Activated CD4-positive, alpha-beta T cell treated with anti-CD3 and anti-CD28 coated beads, Interleukin-2, amount 50 U/mL, for 4 hours (primary cell): ENCODE data around the gene CHN2.
A peak's percentile ranks its signal among the peaks of the same experiment; 100 is the strongest.

Experiments used
- DNase-seq, 2 experiments: peaks; one replicate each; pipeline ENCODE4 v3.0.0-alpha.2; 2020

Gene CHN2

DNA sequence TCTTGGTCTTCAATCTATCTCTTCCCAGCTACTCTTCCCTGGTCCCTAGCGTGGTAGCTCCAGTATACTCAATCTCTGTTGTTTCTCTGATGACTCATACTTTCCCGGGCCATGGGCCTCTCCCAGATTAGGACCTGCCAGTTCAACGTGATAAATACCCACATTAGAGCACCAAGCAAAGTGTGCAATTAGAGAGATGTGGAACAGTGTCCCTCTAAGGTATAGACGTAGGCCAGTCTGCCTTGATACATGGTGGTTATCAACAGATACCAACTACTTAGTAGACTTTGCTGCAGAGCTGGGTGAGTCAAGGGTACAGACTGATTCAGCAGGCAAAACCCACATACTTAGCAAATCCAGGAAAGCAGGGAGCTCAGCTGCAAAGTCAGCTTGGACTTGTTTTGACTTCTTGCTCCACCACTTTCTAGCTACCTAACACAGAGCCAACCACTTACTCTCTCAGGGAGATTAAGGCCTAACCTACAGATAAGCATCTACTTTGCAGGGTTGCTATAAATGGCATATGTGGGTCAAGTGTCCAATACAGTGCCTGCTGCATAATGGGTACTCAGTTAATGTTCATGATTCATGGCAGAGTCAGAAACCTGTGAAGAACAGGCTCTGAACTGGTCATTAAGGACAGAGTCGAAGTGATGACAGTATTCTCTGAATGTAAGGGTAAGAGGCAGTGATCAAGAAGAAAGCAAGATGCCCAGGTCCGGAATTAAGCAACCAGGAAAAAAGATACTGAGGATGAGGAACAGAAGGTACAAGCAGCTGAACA, 176.1 kb downstream of the CHN2 start:
- no peak for DNase-seq

DNA sequence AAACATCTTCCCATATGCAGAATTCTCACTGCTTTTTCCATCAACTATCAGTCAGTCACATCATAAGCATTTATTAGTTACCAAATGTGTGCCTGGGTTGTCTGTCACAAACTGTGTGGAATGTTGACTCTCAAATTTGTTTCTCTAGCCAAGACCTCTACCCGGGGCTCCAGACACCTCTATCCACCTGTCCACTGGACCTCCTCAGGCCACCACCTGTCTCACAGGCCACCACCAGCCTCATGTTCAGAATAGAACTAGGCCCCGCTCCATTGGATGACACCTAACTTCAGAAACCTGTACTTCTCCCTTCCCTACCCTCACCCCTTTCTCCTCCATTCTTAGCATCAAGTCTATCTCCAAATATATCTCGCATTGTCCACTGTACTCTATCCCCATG, 176.9 kb downstream of the CHN2 start:
- no peak for DNase-seq

DNA sequence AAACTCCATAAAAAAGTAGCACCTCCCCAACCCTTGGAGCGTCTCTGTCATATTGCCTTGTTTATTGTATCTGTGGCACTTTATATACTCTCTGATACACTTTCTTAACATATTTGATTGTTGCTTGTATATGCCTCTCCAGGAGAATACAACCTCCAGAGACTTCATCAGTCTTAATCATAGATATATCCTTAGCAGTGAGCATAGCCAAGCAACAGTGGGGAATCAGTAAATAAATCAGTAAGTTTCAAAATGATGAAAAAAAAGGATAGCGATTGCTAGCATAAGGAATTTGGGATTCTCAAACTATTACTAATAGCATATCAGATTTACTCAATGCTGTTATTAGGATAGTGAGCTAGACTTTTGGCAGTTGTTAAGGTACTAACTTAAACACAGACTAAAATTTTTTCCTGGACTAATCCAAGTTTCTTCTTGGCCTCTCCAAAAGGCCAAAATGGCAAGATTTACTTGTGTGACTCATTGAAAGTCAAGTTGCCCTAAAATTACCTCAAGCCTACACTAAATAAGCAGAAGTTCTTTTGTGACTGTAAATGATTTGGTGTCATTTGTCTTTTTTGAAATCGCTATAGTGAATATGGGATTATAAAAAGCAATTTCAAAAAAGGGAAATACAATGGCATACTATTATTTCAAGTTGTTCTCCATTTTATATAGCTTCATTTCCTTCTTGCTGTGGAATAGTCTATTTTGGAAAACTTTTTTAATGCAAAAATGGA, 177.9 kb downstream of the CHN2 start:
- DNase-seq, result no peak

DNA sequence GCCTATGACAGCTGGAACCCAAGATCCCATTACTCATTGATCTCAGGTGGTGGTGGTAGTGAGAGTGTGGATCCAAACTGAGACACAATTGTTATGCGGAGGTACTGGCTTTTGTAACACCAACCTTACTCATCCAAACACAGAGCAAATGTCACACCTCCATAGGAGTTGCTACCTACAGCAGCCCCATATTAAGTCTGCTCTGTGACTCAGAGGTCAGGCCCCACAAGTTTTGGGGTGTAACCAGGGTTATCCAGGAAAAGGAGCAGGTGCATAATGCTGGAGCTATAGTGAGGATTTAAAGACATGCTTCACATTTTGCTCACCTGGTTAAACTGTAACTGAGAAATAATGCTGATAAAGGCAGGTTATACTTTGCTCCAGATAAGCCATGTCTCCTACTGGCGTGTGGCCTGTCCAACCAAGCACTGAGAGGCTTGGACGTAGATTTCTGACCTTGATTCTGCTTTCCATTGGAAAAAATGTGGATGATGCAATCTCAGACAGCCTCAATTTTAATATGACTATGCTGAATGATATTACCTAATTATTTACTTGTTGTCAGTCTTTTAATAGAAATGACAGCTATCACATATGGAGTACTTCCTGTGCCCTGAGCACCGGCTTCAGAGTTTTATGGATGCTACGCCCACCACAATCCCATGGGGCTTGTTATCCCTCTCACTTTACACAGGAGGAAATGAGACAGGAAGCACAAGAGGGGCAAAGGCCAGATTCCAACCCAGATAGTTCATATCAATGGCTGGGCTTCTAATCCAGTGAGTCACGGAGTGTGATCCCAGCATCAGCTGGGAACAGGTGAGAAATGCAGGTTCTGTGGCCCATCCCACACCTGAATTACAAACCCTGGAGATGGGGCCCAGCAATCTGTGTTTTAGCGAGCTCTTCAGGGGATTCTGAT, 181.3 kb downstream of the CHN2 start:
- DNase-seq, result no peak

DNA sequence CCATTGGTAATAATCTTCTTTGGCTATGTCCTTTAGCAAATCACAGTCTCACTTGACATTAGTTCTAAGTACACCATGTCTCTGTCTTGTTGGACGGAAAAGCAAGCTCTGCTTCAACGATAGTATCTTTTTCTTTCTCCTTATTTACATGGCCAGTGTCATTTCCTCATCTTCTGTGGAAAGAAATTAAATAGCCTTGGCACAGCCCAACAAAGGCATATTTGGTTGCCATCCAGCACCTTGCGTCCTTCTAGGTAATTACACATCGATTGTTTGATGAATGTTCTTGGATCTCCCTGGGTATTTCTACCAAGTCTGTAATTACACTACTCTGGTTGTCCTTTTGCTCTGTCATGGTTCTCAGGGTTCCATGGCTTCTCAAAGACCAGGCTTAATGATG, 183.1 kb downstream of the CHN2 start:
- DNase-seq, result no peak

DNA sequence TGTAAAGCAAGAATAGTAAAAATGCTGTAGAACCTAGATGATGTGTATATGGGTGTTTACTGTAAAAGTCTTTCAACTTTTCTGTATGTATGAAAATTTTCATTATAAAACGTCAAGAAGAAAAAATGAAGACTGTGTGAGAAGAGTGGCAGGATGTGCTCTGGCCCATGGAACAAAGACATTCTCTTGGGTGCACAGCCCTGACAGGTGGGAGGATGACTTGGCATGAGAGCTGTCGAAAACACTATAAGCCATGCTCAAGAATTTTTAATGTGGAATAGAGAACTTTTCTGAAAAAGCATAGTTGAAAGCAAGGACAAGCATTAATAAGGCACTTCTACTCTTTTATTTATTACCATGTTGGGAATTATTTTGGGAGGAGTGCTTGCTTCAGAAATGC, 185.0 kb downstream of the CHN2 start:
- DNase-seq, result no peak

DNA sequence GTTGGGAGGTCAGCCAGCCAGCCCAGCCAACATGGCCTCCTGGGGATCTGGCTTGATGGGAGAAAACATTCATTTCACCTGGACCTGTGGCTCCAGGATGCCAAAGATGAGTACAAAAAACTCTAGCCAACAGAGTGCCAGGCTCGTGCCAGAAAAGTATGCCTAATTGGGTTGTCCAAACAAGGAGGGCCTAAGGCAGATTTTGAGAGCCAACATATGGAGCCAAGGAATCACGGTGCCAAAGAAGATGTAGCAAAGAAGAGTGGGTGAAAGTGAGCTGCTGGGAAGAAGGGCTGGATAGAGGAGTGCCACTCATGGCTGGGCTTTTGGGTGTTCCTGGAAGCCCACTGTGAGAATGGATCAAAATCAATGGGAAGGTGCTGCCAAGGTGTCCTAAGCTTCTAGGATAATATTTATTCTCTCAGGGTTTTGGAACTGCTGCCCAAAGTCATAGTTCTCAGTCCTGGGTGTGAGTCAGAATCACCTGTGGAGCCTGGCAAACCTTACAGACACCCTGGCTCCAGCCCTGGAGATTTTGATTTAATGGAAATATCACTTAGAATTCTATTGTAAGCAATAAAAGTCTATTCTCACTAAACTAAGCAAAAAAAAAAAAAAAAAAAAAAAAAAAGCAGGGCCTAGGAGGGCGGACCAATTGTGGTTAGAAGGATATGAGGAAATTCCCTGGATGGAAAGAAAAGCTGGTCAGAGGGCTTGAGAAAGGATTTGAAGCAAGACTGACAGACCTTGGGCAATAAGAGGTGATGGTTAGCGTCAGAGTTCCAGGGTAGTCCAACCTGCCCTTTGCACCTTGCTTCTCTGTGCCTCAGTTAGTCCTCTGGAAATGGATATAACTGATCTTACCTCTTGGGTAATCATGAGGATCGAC, 186.9 kb downstream of the CHN2 start:
- no peak for DNase-seq

DNA sequence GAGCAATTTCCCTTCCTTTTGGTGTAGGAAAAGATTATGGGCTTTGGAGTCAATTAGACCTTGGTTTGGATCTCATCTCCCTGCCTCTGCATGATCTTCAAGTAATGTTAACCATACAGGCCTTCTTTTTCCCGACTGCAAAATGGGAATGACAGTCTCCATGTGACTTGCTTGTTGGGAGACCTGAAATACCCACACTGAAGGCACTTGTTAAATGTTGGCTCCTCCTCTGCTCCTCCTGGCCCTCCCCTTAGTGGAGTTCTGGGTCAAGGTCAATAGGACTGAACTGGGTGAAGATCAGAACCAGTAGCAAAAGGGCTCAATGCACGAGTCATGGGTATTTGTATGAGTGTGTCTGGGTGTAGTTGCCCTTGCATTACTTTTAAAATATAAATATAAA, 189.7 kb downstream of the CHN2 start:
- DNase-seq, result no peak

DNA sequence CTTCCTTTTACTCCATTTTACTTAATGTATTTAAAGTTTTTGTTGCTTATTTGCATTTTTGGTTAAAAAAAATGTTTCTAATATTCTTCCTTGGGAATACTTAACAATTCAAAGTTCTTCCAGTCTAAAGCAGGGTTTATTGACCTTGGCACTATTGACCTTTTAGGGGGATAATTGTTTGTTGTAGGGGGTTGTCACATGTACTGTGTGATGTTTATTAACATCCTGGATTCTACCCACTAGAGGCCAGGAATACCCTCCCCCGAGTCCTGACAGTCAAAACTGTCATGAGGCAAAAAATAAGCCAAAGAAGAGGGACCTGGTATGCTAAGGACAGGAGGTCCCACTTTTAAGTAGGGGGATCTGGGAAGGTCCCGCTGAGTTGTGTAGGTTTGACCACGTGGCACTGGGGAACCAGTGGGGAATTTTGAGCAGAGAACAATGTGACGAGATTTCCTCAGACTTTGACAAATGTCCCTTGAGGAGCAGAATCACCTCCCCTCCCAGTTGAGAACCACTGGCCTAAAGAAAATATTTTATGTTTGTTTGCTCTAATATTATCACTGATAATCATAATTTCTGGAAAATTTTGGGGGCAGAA, 190.7 kb downstream of the CHN2 start:
- no peak for DNase-seq

DNA sequence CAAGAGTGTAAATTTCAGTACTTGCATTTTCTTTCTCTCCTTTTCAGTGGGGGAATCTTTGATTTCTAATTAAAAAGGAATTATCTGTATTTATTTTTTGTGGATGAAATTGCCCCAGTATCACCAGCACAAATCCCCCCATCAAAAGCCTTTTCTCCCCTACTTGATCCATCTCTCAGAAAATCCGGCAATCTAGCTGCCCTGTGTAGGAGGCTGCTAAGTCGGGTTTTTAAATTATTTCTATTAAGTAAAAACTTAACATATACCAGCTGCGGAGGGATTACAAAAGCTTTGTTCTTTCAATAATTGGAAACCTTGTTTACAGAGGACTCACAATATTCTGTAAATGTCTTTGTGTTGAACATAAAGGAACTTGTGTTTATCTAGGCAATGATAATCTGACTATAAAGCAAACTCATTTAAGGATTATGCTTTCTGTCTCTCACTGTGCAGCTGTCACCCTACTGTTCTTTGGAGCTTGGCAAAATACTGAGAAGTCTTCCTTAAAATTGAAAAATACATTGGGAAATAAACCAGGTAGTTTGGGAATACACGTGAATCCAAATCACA, 191.7 kb downstream of the CHN2 start:
- no peak for DNase-seq

DNA sequence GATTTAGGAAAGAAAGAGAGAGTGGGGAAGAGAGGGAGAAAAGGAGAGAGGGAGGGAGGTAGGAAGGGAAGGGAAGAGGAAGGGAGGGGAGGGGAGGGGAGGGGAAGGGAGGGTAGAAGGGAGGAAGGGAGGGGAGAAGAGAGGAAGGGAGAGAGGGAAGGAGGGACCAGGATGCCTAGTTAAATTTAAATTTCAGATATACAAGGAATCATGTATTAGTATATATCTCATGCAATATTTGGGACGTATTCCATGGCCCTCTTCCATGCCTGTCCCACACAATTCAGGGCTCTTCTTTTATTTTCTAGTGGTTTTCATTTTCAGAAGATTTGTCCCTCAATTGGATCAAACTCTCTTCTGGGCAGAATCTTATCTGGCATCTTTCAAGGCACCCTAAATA, 196.7 kb downstream of the CHN2 start:
- no peak for DNase-seq

DNA sequence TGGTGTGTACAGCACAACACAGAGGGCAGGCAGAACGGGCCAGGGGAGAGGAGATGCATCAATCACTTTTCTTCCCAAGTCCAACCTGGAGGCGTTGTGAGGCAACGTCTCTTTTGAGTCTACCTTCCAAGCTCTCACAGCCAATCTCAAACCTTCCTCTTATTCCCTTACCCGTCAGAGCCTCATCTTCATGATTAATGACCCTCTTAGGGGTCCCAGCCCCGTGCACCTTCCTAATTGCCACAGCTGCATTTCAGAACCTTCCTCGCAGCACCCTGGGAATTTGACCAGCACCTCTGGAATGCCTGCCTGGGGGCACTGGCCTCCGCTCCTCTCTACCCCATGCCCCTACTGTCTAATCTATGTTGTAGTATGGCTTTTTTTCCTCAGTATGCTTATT, 199.7 kb downstream of the CHN2 start:
- DNase-seq, result no peak

DNA sequence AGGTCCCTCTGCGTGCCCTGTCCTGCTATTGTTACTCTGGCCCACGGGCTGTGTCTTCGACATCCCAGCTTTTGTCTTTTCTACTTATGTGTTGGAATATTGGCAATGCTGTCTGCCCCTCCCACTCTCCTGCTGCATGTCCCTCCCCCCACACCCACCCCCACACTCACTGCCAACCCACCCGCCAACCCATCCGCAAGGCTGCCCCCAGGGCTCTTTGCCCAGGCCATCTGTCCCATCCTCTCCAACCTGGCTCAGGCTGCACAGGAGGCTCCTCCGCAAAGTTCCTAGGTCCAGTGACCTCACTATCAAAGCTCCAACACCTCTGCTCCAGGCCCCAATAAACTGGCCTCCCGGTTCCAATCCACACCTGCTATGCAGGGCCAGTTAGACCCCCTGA, 202.0 kb downstream of the CHN2 start:
- no peak for DNase-seq

DNA sequence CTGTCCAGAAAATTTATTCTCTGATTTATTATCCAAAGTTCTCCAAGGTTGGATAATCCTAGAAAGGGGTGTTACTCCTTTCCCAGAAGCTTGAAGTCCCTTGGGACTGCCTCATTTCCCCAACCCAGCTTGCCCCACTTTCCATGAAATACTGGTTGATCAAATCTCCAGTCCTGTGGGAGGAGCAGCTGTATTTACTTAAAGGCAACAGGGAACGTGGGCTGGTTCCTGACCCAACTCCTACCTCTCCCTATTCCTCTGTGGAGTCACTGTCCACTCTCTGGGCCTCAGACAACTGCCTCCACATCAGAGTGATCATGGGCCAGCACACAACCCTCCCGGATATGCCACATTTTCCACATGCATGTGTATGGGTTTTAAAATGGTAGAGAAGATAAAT, 202.8 kb downstream of the CHN2 start:
- DNase-seq, result no peak

DNA sequence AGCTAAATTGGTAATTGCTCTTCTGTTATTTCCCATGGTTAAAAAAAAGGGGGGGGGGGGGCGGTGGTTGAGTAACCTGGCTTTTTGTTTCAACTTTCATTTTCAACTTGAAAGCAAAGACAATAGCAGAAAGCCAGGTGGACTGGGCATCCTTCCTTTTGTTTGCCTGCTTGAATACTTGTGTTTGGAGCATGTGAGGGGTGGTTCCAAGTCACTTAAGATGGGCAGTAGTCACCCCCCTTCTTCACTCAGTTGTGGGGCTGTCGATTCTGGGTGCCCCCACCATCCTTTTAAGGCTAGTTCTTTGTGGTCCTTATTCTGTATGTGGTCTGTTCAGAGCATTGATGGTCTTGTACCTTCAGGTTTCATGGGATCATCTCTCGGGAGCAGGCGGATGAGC, 203.4 kb downstream of the CHN2 start:
- DNase-seq, result no peak

DNA sequence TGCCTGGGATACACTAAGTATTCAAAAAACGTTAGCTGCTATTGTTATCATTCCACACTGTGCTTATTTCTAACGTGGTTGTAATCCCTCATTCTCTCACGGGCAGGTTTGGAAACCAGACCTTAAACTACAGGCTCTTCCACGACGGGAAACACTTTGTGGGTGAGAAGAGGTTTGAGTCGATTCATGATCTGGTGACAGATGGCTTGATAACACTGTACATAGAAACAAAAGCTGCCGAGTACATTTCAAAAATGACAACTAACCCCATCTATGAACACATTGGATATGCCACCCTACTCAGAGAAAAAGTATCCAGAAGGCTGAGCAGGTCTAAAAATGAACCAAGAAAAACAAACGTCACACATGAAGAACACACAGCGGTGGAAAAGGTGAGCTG, 205.9 kb downstream of the CHN2 start:
- DNase-seq, result no peak

DNA sequence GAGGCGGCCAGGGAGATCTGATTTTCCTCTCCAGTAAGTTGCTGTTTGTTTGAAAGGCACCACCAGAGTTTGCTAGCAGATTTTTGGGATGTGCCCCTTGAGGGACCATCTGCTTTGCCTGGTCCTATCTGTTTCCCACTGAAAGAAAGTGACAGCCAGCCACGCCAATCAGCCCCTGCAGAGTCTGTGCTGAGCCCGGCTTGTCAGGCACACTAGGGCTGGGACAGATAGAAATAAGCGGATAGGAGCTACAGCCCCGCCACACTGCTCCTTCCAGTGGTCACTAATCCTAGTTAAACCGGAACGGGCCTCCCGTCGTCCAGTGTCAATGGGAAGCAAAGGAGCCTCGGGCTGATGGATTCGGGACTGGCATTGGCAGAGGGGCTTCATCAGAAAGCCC, 207.2 kb downstream of the CHN2 start:
- no peak for DNase-seq

DNA sequence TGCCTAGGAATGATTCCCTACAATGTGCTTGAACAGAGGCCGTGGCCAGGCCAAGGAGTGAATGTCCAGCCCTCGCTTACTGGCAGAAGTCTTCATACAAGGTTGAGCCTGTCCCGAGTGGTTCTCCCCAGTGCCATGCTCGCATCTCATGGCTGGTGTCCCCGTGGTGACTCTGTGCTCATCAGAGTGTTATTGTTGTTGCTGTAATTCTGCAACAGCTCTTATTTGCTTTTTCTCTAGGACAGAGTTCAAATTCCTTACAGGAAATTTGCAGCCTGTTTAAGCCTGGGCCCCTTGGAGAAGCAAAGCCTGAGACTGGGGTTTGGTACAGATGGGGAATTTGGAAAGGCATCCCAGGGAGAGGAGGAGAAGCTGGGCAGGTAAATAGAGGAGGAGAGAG, 211.3 kb downstream of the CHN2 start:
- DNase-seq, result no peak

DNA sequence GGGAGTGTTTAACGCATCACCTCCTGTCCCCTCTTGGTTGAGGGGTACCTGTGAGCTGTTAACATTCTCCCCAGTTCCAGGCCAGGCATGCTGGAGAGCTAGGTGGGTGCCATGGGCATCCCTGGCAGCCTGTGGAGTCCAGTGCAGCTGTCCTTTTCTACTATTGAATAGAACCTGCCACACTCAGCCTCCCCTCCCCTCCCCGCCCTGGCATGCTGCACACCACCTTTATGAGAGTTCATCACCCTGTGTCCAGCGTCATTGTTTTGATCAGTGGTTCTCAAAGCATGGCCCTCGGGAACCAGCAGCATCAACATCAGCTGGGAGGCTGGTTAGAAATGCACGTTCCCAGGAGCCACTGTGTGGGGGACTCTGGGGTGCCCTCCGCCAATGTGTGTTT, 211.8 kb downstream of the CHN2 start:
- no peak for DNase-seq

DNA sequence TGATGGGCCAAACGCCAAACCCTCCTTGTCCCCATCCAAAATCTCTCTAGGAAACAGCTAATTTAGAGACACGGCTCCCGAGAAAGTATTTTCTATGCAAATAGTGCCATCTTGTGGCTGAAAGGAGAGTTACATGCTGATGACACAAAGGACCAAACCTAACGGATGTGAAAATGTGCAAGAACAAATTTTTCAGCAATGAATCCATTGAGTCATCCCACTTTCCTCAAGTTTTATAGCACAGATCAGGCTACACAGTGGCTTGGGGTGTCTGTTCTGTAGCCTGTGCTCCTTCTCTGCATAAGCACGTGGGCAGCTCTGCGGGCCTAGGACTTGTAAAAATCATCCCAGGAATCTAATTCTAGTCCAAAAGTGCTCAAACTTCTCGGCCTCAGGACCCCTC, 214.3 kb downstream of the CHN2 start:
- peak in 1 of 2 experiments; percentile 3 for DNase-seq

DNA sequence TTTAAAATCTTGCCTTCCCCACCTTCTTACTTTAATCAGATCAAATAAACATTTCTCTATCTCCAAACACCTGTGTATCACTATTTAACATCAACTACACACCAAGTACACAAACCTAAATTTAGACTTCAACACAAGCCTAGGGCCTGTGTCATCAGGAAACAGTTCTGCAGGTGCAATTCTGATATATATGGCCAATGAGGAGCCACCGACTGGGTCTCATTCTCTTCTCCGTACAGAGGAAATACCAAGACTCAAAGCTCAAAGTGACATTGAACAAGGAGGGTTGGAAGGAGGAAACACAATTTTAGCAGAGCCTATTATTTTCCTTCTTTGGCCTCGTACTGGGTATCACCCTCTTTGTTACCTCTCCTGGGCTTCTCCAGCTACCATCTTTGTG, 216.4 kb downstream of the CHN2 start:
- no peak for DNase-seq

DNA sequence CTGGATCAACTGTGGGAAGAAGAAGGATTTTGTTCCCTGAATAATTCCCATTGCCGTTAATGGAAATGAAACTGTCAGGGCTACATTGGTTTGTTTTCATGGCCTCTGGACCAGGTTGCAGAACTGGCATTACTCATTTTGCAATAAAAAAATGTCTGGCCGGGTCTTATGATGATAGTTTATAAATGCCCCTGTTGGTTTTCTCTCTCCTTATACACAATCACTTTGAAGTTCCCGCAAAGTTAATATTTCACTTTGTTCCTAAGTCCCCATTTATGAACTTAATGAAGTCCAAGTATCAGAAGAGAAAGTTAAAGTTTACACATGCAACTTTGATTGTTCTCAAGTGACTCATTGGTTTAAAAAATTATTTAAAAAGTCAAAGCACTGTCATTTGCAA, 218.3 kb downstream of the CHN2 start:
- DNase-seq, result no peak
